HK-2 (cell line): ENCODE measurements around the gene DNAH2.
"Not testable (repeated sequence)": the region's sequence is repeated elsewhere in the genome, so short reads cannot be mapped to it uniquely, and the experiment has no call there.

Experiments used
- DNase-seq: peaks from one replicate; pipeline ENCODE4 v3.0.0-alpha.2; 2018; ENCODE audit not compliant: unreplicated experiment

Gene DNAH2

DNA sequence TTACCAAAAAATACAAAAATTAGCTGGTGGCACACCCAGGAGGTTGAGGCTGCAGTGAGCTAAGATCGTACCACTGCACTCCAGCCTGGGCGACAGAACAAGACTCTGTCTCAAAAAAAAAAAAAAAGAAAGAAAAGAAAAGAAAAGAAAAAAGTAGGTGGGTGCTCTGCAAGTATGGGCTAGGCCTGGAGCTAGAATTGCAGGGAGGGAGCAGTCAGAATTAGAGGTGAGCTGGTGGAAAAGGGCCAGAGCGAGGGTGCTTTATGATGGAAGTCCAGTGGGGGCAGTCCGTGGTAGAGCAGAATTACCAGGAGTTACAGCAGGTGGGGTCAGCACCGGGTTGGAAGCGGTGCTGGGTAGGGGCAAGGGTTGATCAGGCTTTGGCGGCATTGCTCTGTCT is 59.5 kb downstream of the DNAH2 start:
- no peak for DNase-seq

DNA sequence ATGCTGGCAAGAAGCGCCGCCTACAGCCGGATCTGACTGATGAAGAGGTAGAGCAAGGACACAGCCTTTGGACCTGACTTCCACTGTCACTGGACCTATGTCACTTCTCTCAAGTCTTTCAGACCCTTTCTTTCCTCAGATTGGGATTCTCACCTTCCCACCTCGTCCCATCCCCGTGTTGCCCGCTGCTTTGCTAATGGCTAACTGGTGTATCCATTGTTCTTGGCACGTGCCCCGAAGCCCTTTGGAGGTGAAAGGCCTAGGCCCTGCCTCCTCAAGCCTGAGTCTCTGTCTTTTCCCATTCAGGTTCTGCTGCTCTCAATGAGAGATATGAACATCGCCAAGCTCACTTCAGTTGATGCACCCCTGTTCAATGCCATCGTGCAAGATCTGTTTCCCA is 63.2 kb downstream of the DNAH2 start:
- DNase-seq: no peak

DNA sequence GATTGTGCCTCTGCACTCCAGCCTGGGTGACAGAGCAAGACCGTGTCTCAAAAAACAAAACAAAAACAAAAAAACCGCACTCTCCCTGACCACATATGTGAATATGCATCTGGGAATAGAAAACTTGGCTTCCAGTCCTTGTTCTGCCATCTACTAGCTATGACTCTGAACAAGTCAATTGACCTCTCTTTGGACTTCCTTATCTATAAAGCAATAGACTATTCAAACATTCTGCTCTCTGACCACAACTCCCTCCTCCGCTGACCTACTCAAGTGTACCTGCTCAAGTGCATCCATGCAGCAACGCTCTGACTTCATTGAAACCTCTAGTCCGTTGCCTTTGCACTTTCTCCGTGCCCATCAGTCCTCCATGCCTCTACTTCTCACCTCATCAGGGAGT is 63.9 kb downstream of the DNAH2 start:
- DNase-seq: peak; percentile 52

DNA sequence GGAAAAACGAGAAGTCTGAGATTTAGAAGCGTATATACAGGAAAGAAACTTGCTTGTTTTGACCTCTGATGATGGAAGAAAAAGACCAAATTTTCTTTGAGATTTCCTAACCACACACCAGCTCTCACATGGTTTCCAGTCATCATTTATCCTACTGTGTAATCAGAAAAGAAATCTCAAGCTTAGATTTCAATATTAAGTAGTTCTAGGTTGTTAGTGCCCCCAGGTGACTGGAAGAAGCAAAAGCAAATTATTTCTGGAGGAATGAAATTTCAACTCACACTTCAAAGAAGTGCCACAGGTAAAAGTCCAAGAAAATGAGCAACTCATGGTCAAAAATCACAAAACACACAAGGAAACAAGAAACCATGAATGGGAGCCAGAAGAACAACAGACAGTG is 64.7 kb downstream of the DNAH2 start:
- DNase-seq: no peak

DNA sequence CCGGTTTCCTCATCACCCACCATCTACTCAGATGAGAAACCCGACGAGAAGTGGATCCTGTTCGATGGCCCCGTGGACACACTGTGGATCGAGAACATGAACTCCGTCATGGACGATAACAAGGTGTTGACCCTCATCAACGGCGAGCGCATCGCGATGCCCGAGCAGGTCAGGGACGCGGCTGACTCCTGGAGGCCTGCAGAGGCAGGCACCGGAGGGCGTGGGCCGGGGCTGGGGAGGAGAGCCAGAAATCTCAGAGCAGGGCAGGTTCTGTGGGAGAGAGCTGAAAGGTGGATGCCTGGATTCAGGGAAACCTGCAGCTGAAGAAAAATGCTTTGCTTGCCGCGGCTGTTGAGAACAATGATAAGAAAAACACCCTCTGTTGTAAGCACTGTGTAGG is 69.3 kb downstream of the DNAH2 start:
- DNase-seq: no peak

DNA sequence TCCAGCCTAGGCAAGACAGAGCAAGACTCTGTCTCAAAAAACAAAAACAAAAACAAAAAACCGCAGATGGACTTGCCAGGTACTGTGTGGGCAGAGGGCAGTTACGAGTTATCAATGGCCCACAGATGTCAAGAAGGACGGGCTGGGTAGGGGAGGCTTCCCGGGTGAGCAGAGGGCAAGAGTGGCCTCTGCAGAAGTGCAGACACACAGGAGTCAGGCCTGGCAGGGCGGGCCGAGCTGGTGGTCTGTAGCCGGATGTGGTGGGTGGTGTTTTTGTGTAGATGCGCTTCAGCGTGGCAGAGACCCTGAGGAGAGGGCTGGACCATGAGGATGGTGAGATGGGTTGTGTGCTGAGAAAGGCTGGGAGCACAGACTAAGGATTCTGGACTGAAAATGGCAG is 71.6 kb downstream of the DNAH2 start:
- no peak for DNase-seq

DNA sequence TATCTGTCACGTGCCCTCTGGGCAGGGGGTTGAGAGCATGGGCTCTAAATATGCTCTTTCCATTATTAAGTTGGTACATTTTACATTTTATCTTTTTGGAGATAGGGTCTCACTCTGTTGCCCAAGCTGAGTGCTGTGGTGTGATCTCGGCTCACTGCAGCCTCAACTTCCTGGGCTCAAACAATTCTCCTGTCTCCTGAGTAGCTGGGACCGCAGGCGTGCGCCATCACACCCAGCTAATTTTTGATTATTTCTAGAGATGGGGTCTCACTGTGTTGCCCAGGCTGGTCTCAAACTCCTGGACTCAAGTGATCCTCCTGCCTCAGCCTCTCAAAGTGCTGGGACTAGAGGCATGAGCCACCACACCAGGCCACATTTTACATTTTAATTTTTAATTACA is 72.6 kb downstream of the DNAH2 start:
- DNase-seq: no peak

DNA sequence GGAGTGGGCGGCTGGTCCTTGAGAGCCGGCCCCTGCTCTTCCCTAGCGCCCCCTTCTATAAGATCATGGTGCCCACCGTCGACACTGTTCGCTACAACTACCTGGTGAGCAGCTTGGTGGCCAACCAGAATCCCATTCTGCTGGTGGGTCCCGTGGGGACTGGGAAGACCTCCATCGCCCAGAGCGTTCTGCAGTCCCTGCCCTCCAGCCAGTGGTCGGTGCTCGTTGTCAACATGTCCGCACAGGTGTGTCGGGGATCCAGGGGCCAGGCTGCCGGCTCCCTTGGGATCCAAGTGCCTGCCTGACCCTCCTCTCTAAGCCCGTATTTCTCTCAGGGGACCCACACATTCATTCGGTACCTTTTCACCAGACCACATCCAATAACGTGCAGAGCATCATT is 75.1 kb downstream of the DNAH2 start:
- DNase-seq: no peak

DNA sequence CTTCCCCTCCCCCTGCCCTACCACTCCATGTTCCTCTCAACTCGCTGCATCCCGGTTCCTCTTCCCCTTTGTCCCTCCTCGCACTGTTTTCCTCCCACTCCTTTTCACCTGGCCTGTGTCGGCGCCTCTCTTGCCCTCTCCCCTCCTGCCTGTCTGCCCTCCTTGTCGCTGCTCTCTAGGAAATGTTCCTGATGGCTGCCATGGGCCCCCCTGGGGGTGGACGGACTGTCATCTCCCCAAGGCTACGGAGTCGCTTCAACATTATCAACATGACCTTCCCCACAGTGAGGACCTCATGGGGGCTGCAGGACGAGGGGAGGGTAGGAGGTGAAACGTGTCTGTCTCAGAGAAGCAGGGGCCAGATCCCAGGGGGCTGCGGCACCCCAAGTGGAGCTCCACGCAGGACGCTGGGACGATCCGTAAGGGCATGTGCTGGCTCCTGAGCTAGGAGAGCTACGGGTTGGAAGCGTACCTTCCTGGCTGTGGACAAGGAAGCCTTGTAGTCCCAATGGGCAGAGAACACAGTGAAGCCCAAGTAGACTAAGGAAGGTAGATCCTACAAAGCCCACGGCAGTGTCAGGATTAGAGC is 76.6 kb downstream of the DNAH2 start:
- no peak for DNase-seq

DNA sequence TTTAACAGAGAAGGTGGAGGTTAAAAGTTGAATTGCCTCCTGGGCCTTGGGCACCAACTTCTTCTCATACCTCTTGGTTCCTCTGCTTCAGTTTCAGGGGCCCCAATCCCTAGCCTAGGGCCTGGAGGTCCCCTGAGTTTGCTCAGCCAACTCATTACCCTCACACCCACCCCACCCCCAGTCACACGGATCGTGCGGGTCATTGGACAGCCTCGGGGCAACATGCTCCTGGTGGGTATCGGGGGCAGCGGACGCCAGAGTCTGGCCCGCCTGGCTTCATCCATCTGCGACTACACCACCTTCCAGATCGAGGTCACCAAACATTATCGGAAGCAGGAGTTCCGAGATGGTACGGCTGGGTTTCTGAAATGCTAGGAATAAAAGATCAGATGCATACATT is 80.4 kb downstream of the DNAH2 start:
- no peak for DNase-seq

DNA sequence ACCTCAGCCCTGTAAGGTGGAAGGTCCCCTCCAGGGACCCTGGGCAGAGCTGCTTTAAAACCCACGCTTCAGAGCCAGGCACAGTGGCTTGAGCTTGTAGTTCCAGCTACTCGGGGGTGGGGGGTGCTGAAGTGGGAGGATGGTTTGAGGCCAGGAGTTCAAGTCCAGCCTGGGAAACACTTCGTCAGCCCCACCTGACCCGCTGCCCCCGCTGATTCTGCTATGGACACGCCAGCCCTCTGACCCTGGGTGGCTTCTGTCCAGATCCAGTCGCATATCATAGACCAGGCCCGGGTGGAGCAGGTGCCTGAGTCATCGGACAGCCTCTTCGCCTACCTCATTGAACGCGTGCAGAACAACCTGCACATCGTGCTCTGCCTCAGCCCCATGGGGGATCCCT is 81.3 kb downstream of the DNAH2 start:
- DNase-seq: no peak

DNA sequence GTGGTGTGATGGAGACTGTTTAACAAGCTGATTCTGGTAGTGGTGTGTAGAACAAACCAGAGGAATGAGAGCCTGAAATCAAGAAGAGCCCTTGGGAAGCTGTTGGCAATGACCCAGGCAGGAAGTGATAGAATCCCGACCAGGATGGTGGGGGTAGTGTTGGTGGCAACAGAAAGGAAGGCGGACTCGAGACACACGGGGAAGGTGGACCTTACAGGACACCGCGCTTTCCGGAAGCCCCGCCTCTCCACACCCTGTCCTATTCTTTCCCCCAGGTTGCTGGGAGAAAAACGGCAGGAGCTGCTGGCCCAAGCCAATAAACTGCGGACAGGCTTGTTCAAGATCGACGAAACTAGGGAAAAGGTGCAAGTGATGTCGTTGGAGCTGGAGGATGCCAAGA is 86.4 kb downstream of the DNAH2 start:
- DNase-seq: no peak

DNA sequence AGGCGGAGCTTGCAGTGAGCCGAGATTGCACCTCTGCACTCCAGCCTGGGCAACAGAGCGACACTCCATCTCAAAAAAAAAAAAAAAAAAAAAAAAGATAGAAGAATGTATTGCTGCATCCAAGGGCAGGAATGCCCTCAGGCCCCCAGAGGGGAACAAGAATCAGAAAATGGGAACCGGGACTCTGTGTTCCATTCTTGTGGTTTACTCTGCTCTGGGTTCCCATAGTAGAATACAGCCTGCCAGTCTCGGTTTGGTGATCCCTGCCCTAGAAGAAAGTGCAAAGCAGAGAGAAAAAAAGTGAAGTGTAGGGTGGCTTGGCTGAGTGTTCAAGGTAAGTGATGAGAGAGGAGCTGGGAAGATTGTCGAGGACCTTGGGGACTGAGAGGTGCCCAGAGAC is 89.0 kb downstream of the DNAH2 start:
- no peak for DNase-seq

DNA sequence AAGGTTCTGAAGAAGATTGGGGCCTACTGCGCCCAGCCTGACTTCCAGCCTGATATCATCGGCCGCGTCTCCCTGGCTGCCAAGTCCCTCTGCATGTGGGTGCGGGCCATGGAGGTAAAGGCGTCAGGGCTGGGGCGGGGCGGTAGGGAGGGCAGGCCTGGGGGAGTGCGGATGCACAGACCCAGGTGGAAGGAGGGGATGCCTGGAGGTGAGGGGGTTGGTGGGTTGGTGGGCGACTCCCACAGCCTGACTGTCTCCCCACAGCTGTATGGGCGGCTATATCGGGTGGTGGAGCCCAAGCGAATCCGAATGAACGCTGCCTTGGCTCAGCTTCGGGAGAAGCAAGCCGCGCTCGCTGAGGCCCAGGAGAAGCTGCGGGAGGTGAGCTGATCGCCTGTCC is 89.7 kb downstream of the DNAH2 start:
- DNase-seq: no peak

DNA sequence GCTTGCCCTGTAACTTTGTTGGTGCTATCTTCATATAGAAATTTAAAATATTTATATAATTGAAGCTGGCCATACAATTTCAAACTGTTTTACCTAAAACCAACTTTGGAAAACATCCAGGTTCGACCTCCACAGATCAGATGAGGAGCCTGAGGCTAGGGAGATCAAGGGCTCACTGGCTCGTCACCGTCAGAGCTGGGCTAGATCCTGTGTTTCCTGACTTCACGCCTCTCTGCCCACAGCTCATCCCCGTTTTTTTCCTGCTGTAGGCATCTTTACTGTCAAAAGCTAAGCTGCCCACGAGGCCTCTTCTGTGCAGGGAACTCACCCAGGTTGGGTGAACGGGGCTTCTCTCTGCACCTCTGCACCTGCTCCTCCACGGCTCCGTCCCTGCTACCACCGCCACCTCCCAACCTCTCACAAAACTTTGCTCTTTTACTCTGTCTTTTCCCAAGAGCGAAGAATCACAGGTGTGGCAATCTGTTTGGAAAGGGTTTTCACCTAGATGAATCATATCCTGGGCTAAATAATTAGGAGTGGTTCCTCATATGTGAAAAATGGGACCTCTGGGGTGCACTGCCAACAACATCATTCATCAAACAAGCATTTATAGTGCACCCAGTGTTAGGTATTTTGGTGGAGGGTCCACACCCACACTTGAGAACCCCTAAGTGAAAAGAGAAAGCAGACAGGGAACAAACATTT is 91.7 kb downstream of the DNAH2 start:
- DNase-seq: peak; percentile 10

DNA sequence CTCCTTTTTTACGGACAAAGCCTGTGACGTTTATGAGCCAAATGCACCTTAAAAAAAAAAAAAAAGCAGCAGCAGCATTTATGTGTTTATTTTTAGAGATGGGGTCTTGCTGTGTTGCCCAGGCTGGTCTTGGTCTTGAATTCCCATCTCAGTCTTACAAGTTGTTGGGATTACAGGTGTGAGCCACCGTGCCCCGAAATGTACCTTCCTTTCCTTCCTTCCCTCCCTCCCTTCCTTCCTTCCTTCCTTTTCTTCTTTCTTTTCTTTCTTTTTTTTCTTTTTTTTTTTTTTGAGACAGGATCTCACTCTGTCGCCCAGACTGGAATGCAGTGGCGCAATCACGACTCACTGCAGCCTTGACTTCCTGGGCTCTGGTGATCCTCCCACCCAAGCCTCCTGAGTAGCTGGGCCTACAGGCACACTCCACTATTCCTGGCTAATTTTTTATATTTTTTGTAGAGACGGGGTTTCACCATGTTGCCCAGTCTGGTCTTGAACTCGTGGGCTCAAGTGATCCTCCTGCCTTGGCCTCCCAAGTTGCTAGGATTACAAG is 92.3 kb downstream of the DNAH2 start:
- not testable (repeated sequence) for DNase-seq

DNA sequence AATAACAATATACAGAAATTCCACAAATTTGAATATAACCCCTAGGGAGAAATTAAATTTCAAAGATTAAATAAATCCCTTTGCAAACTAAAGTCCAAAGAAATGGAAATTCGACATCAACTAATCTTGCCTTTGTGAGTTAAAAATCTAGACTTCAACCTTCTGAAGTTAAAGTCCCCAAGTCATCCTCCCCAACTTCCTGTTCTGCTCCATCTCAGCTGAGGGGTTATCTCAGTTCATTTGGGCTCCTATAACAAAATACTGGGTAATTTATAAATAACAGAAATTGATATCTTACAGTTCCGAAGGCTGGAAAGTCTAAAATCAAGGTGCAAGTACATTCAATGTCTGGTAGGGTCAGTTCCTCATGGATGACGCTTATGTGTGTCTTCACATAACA is 93.7 kb downstream of the DNAH2 start:
- DNase-seq: no peak

DNA sequence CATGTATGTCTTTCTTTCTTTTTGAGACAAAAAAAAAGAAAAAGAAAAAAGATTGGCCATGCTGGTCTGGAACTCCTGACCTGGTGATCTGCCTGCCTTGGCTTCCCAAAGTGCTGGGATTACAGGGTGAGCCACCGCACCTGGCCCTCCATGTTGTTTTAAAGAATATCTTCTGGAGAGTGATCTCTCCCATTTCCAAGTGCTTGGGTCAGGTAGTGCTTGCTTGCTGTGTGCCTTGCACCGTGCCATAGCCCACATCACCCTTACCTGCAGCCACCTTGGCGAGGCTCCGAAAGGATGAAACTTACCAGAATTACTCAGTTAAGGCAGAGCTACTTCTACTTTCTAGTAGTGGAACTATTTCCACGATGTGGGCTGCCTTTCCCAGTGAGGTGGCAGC is 97.4 kb downstream of the DNAH2 start:
- no peak for DNase-seq

DNA sequence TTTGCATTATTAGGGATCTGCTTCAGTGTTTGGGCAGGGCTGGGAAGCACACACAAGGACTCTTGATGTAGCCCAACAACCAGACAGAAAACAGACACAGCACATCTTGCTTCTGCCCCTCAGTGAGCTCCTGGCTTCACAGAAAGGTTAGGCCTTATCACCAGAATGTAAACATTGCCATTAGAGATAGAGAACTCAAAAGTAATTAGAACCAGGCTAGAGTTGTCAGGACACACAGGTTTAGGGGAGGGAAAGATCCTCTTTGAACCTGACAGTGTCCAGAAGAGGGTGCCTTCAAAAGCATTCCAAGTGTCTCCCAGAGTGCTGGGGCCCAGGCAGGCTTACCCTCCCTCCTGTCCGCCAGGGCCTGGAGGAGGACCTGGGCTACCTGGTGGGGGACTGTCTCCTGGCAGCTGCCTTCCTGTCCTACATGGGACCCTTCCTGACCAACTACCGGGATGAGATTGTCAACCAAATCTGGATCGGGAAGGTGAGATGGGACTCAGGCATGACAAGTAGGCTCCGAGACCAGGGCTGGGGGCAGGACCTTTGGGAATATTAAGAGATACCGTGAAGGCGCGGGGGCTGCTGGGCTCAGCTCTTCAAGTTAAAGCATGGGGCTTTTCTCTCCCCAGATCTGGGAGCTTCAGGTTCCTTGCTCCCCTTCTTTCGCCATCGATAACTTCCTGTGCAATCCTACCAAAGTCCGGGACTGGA is 99.5 kb downstream of the DNAH2 start:
- no peak for DNase-seq

DNA sequence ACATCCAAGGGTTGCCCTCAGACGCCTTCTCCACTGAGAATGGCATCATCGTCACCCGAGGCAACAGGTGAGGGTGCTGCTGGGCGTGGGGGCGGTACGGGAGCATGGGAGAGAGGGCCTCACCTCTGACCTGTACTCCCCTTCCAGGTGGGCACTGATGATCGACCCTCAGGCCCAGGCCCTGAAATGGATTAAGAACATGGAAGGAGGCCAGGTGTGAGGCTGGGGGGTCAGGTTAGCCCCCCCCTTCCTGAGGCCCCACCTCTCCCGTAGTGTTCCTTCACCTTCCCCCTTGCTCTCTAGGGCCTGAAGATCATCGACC is 100.1 kb downstream of the DNAH2 start:
- DNase-seq: no peak

DNA sequence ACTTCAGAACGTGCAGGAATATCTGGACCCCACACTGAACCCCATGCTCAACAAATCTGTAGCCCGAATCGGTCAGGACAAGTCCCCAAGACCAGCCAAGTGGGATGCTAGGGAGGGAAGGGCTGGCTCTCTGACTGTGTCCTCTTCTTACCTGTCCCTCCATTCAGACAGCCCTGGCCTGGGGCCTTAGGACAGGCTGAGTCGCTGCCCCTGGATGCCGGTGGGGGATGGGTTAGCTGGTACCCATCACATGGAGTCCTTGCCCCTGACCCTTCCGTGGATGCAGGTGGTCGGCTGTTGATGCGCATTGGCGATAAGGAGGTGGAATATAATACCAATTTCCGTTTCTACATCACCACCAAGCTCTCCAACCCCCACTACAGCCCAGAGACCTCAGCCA is 100.5 kb downstream of the DNAH2 start:
- DNase-seq: no peak

DNA sequence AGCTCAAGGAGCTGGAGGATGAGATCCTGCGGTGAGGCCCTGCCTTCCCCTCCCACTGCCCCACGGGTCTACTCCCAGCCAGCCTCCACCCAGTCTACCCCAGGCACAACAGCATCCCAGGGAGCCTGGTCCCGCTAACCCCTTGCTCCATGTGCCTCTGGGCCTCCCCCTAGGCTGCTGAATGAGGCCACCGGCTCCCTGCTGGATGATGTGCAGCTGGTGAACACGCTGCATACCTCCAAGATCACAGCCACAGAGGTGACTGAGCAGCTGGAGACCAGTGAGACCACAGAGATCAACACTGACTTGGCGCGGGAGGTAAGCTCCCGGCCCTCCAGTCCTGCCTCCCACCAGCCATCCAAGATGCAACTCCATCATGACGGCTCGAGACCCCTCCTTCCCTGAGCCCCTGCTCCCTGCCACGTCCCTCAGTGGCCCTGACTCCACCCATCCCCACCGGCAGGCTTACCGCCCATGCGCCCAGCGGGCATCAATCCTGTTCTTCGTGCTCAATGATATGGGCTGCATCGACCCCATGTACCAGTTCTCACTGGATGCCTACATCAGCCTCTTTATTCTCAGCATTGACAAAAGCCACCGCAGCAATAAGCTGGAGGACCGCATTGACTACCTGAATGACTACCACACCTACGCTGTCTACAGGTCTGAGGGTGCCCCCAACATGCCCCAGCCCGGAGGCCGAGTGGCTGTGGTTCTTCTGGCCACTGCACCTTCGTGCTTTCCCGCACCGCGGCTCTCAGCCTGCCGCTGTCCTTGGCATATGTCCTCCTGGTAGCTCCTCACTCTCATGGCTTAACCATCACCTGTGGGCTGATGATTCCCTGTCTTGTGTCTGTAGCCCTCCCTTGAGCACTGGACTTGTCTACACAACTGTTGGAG is 101.5 kb downstream of the DNAH2 start:
- DNase-seq: no peak
